T-helper 1 cell treated with Interleukin-12 subunit alpha and Interleukin-12 subunit beta and Interleukin-4 antibody, amounts not matched to agents 30 ng/mL and 1 ng/mL, for 36 hours (primary cell): Measurements from ENCODE around the gene KCNH2. TPM values are rescaled to one million over a fixed set of nuclear protein-coding genes. Genes with fewer than 3 reads are reported as not detected.

ENCODE experiments used
- total RNA-seq: library from RNA; stranded (reverse); gene quantifications from 2 replicates; pipeline ENCODE4 v1.2.3, GENCODE V29; 2022

KCNH2 gene
- total RNA-seq, 1 donor from 2014 or later = 0.91 TPM

Other genes with a start within 250 kb of the KCNH2 start
- 242 and 253 TPM in 2 replicates for gene GIMAP5, start 240.9 kb downstream of the KCNH2 start, total RNA-seq
- not detected in 2 replicates for gene TMEM176B, start 178.0 kb downstream of the KCNH2 start, total RNA-seq
- gene TMEM176A, start 177.6 kb downstream of the KCNH2 start, total RNA-seq = not detected in 2 replicates
- gene AOC1, start 125.8 kb downstream of the KCNH2 start, total RNA-seq = not detected in 2 replicates
- 10.5 and 12.1 TPM in 2 replicates for gene NOS3, start 12.7 kb upstream of the KCNH2 start, total RNA-seq
- gene ATG9B, start 46.2 kb upstream of the KCNH2 start, total RNA-seq = 6.9 and 7.2 TPM in 2 replicates
- gene ABCB8, start 50.1 kb upstream of the KCNH2 start, total RNA-seq = 53.8 and 64.4 TPM in 2 replicates
- 4.5 and 5.4 TPM in 2 replicates for gene ASIC3, start 70.2 kb upstream of the KCNH2 start, total RNA-seq
- 20.0 and 20.1 TPM in 2 replicates for gene CDK5, start 79.6 kb upstream of the KCNH2 start, total RNA-seq
- 132 and 137 TPM in 2 replicates for gene SLC4A2, start 81.3 kb upstream of the KCNH2 start, total RNA-seq
- gene FASTK, start 102.5 kb upstream of the KCNH2 start, total RNA-seq = 91.8 and 95.8 TPM in 2 replicates
- 55.1 and 65.4 TPM in 2 replicates for gene TMUB1, start 105.2 kb upstream of the KCNH2 start, total RNA-seq
- 24.5 and 25.4 TPM in 2 replicates for gene AGAP3, start 108.2 kb upstream of the KCNH2 start, total RNA-seq
- gene GBX1, start 189.4 kb upstream of the KCNH2 start, total RNA-seq = not detected in 2 replicates
- gene ASB10, start 208.9 kb upstream of the KCNH2 start, total RNA-seq = not detected in 2 replicates
- gene H2BK1, start 232.2 kb upstream of the KCNH2 start, total RNA-seq = 0.66 TPM in 1 of 2 replicates, not detected in the other
- 43.3 and 47.8 TPM in 2 replicates for gene ABCF2, start 248.9 kb upstream of the KCNH2 start, total RNA-seq